ENCODE measurements around the gene ROBO4.

Gene ROBO4

DNA sequence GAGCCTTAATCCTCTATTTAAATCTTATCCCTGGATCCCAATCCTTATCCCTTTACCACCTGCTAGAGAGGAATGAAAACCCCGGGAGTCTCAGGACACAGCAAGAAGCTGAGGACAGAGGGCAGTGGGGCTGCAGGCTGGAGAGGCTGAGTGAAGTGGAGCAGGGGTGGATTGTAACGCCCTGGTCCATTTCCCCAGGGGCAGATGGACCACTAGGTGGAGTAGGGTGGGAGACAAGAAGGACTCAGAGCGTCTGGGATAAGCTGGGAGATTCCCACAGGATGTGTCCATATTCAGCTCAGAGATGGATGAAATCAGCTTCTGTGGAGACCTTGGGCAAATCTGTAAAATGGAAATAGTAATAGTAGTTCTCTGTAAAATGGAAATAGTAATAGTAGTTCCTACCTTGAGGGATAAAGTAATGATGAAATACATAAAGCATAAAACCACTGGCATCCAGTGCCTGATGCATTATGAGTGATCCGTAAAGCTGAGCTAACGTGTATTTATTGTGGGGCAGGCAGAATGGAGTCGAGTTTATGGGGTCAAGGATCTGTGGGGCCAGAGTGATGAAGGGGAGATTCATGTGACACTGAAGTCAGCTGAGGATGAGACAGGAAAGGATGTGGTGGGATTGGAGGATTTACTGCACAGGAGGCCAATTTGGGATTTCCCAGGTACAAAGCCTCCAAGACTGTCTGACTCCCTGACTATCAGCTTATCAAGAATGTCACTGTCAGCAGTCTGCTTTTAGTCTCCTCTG, 1.9 kb upstream of the ROBO4 start:
- DNase-seq (ENCODE audit: extremely low spot score) = no peak
- TF ChIP-seq L3MBTL2 (conservative IDR thresholded peaks at IDR 0.05) (no peak), ZNF384 (IDR thresholded peaks at IDR 0.05) (no peak), LEF1 (IDR thresholded peaks at IDR 0.05; ENCODE audit: borderline replicate concordance) (no peak), HDGF (IDR thresholded peaks at IDR 0.05; ENCODE audit: borderline replicate concordance) (no peak), TARDBP (IDR thresholded peaks at IDR 0.05) (no peak), NFRKB (IDR thresholded peaks at IDR 0.05) (no peak), FOXK2 (IDR thresholded peaks at IDR 0.05) (no peak), FOXA1 (IDR thresholded peaks at IDR 0.05) (no peak), FOXM1 (IDR thresholded peaks at IDR 0.05; ENCODE audit: borderline replicate concordance) (no peak), SUZ12 (IDR thresholded peaks at IDR 0.05) (no peak), SP1 (IDR thresholded peaks at IDR 0.05) (no peak)
- ChIA-PET POLR2A (interaction anchor here (0.9 to 1.4 kb wide), 2 partner anchors 21 to 54 kb away, joined by 3 to 4 read pairs; partner anchors contain the start of gene CCDC15), CTCF (no interaction called here)

DNA sequence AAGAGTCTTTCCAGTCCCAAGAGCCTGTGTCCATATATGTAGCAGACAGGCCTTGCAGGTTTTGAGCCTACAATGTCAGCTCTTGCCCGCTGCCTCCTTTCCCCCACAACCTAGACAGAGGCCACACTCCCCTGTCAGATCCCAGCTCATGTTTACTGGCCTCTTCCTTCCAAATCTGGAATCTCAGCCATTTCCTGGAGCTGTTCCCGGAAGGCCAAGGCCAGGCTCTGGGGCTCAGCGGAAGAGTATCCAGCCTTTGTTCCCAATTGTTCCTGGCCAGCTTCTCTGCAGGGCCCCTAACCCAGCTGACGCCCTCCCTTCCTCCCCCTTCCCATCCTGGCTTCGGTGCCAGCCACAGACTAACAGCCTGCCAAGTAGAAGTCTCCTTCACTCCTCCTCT, 1.0 kb upstream of the ROBO4 start:
- DNase-seq (ENCODE audit: extremely low spot score) = no peak
- TF ChIP-seq FOXA1 (IDR thresholded peaks at IDR 0.05) (no peak), BHLHE40 (IDR thresholded peaks at IDR 0.05; ENCODE audit: borderline replicate concordance) (no peak), LEF1 (IDR thresholded peaks at IDR 0.05; ENCODE audit: borderline replicate concordance) (no peak), ZNF384 (IDR thresholded peaks at IDR 0.05) (no peak), CTBP1 (IDR thresholded peaks at IDR 0.05; ENCODE audit: borderline replicate concordance) (no peak), ARNT (IDR thresholded peaks at IDR 0.05) (no peak)
- TF ChIP-seq, protein P1, sequence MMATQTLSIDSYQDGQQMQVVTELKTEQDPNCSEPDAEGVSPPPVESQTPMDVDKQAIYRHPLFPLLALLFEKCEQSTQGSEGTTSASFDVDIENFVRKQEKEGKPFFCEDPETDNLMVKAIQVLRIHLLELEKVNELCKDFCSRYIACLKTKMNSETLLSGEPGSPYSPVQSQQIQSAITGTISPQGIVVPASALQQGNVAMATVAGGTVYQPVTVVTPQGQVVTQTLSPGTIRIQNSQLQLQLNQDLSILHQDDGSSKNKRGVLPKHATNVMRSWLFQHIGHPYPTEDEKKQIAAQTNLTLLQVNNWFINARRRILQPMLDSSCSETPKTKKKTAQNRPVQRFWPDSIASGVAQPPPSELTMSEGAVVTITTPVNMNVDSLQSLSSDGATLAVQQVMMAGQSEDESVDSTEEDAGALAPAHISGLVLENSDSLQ (IDR thresholded peaks at IDR 0.05) = no peak
- CTCF ChIA-PET = no interaction called here
- POLR2A ChIA-PET = interaction anchor here (1.2 to 1.4 kb wide), 2 partner anchors 22 to 55 kb away, joined by 3 to 4 read pairs; partner anchors contain the start of gene CCDC15

DNA sequence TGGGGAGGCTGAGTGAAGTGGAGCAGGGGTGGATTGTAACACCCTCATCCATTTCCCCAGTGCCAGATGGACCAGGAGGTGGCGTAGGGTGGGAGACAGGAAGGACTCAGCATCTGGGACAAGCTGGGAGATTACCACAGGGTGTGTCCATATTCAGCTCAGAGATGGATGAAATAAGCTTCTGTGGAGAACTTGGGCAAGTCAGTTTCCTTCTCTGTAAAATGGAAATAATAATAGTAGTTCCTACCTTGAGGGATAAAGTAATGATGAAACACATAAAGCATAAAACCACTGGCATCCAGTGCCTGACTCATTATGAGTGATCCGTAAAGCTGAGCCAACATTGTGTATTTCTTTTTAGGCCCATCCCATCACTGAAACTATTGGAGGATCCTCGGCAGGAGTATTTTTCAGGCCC, 607 bp upstream of the ROBO4 start:
- TF ChIP-seq, protein P1 (IDR thresholded peaks at IDR 0.05) = no peak
- ChIA-PET POLR2A (interaction anchor here (1.2 kb wide), 1 partner anchor 22 kb away, joined by 3 read pairs; no protein-coding TSS in a partner anchor), CTCF (no interaction called here)
- no peak for DNase-seq (ENCODE audit: extremely low spot score)

DNA sequence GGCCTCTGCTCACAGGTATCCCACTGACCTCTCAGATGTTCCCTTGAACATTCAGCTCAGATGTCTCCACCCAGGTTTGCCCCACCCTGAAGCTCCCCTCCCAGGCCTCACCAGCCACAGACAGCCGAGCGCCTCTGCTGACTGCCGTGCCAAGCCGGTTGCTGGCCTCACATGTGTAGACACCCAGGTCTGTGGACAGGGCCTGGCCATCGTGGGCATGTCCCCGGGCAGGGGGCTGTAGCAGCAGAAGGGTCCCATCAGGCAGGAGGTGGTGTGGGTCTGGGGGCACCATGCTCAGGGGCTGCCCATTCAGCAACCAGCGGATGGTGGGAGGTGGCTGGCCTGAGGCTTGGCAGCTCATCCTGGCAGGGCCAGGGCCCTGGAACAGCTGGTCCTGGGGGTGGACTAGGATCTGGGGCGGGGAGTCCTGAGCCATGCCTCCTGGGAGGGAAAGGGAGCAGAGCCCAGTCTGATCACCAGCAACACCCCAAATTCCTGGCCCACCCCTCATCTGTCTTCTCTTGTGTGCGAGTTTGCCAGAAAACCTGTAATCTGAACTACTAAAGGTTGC, 759 bp downstream of the ROBO4 start:
- no peak for TF ChIP-seq ARNT (IDR thresholded peaks at IDR 0.05)
- TF ChIP-seq, protein P1 (IDR thresholded peaks at IDR 0.05) = no peak
- TF ChIP-seq ZNF384 (IDR thresholded peaks at IDR 0.05) = no peak
- TF ChIP-seq SP1 (IDR thresholded peaks at IDR 0.05) = no peak
- no peak for TF ChIP-seq ELF4 (IDR thresholded peaks at IDR 0.05)
- no peak for TF ChIP-seq NFRKB (IDR thresholded peaks at IDR 0.05)
- no peak for TF ChIP-seq LEF1 (IDR thresholded peaks at IDR 0.05; ENCODE audit: borderline replicate concordance)
- no peak for TF ChIP-seq FOXA1 (IDR thresholded peaks at IDR 0.05)
- no peak for TF ChIP-seq FOXM1 (IDR thresholded peaks at IDR 0.05; ENCODE audit: borderline replicate concordance)
- TF ChIP-seq L3MBTL2 (conservative IDR thresholded peaks at IDR 0.05) = no peak
- no peak for TF ChIP-seq CTBP1 (IDR thresholded peaks at IDR 0.05; ENCODE audit: borderline replicate concordance)
- no peak for TF ChIP-seq BHLHE40 (IDR thresholded peaks at IDR 0.05; ENCODE audit: borderline replicate concordance)
- CTCF ChIA-PET = no interaction called here
- no peak for DNase-seq (ENCODE audit: extremely low spot score)
- POLR2A ChIA-PET = no interaction called here

DNA sequence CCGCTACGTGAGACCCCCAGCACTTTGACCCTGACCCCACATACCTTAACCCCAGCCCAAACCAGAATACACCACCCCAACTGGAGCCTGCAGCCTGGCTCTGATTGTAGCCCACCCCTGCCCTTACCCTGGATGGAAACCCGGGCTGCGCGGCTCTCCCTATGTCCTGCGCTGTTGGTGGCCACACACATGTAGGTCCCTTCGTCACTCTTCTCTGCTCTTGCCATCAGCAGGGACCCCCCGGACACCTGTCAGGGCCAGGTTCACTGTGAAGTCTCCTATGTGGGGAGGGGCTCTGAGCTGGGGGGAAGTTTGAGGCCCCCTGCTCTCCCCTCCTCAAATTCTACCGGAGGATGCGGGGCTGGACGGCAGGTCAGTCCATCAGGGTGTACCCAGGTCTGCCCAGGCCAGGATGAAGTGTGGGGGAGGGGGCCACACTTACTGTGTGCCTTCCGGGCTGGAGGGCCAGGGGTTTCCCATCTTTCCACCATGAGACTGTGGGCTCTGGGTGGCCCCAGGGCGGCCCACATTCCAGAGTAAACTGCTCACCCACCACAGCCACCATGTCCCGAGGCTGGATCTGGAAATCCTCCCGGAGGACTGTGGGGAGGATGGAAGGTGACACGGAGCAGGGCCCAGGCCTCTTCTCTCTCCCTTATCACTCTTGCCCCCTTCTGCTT, 1.5 kb downstream of the ROBO4 start:
- ChIA-PET POLR2A (no interaction called here), CTCF (no interaction called here)
- DNase-seq (ENCODE audit: extremely low spot score) = no peak
- no peak for TF ChIP-seq TARDBP (IDR thresholded peaks at IDR 0.05)
- TF ChIP-seq FOXK2 (IDR thresholded peaks at IDR 0.05) = no peak
- no peak for TF ChIP-seq HDGF (IDR thresholded peaks at IDR 0.05; ENCODE audit: borderline replicate concordance)
- no peak for TF ChIP-seq L3MBTL2 (conservative IDR thresholded peaks at IDR 0.05)
- TF ChIP-seq ZNF384 (IDR thresholded peaks at IDR 0.05) = no peak
- no peak for TF ChIP-seq SUZ12 (IDR thresholded peaks at IDR 0.05)
- TF ChIP-seq NFRKB (IDR thresholded peaks at IDR 0.05) = no peak
- TF ChIP-seq LEF1 (IDR thresholded peaks at IDR 0.05; ENCODE audit: borderline replicate concordance) = no peak
- no peak for TF ChIP-seq SP1 (IDR thresholded peaks at IDR 0.05)
- no peak for TF ChIP-seq FOXM1 (IDR thresholded peaks at IDR 0.05; ENCODE audit: borderline replicate concordance)
- TF ChIP-seq ARNT (IDR thresholded peaks at IDR 0.05) = no peak
- TF ChIP-seq FOXA1 (IDR thresholded peaks at IDR 0.05) = no peak
- no peak for TF ChIP-seq BHLHE40 (IDR thresholded peaks at IDR 0.05; ENCODE audit: borderline replicate concordance)
- TF ChIP-seq ELF4 (IDR thresholded peaks at IDR 0.05) = no peak
- no peak for TF ChIP-seq CTBP1 (IDR thresholded peaks at IDR 0.05; ENCODE audit: borderline replicate concordance)
- TF ChIP-seq, protein P1 (IDR thresholded peaks at IDR 0.05) = no peak

Data from HEK293T (cell line).